Measurements from ENCODE around the gene FIZ1. TPM values are rescaled to one million over a fixed set of nuclear protein-coding genes. Genes with fewer than 3 reads are reported as not detected.

The FIZ1 gene
- total RNA-seq, 1 experiment from 2014 or later: 21.5 TPM

- Mint-ChIP-seq H3K4me1 (peaks cover 9 to 14% of the 10 kb centered on the region in 2 experiments), H3K4me3 (no peak overlapping the region), H3K36me3 (ENCODE audit: insufficient read depth in 1 of 3, low read depth in 3 of 3) (peaks cover 19 to 37% (median 34%) of the 10 kb centered on the region in 3 experiments), H3K27ac (no peak overlapping the region), H3K9me3 (no peaks in the 10 kb centered on the region; a peak in 1 of 5 replicates), H3K27me3 (ENCODE audit: low read depth) (peaks cover 2% of the 10 kb centered on the region)
- H3K9ac ChIP-seq (ENCODE audit: extremely low read depth, insufficient read length, low read length): no peak overlapping the region
- WGBS (ENCODE audit: extremely low coverage, insufficient read length, low lambda C conversion rate): no CpG with 5 or more reads among the region's 55 CpGs
- H3K27ac ChIP-seq (ENCODE audit: insufficient read length, low read depth, low read length): no peak overlapping the region
- H3K23ac ChIP-seq (ENCODE audit: insufficient read length, low read depth, low read length): no peak overlapping the region
- H3T11ph ChIP-seq (ENCODE audit: low read length): no peak overlapping the region
- H2AK5ac ChIP-seq (ENCODE audit: insufficient read length, low read length): no peak overlapping the region
- no peak for DNase-seq
- no peak overlapping the region for H4K91ac ChIP-seq (ENCODE audit: insufficient read length, low read depth, low read length)
- no peak overlapping the region for H2BK20ac ChIP-seq (ENCODE audit: low read depth, low read length, poor library complexity, severe bottlenecking)
- no peaks in the 10 kb centered on the region for H3K79me2 ChIP-seq (ENCODE audit: insufficient read depth, low read length)
- no peak overlapping the region for H3K18ac ChIP-seq (ENCODE audit: insufficient read length, low read depth, low read length)
- H3K23me2 ChIP-seq (ENCODE audit: insufficient read length, low read depth, low read length, poor library complexity, severe bottlenecking): no peaks in the 10 kb centered on the region
- H3K56ac ChIP-seq (ENCODE audit: insufficient read length, low read depth, low read length): no peak overlapping the region
- H4K8ac ChIP-seq (replicated peaks; ENCODE audit: insufficient read length, low read depth, low read length): no peak overlapping the region
- H2BK120ac ChIP-seq (ENCODE audit: low read depth, low read length, poor library complexity, severe bottlenecking): no peak overlapping the region
- H2AFZ ChIP-seq (ENCODE audit: low read length): no peak overlapping the region
- H3K9me3 ChIP-seq (ENCODE audit: control insufficient read depth, low read depth, low read length): no peaks in the 10 kb centered on the region
- H3K4ac ChIP-seq (ENCODE audit: low read depth, low read length): no peak overlapping the region
- H3K27me3 ChIP-seq (ENCODE audit: insufficient read depth, low read length): no peaks in the 10 kb centered on the region
- H2BK12ac ChIP-seq (ENCODE audit: insufficient read length, low read depth, low read length): no peak overlapping the region
- H4K5ac ChIP-seq (ENCODE audit: insufficient read length, low read depth, low read length): no peak overlapping the region
- no peak overlapping the region for H3K4me2 ChIP-seq (ENCODE audit: insufficient read depth, insufficient read length, low read length)
- H3K4me1 ChIP-seq (ENCODE audit: insufficient read depth, low read length): no peaks in the 10 kb centered on the region
- no peaks in the 10 kb centered on the region for H4K20me1 ChIP-seq (ENCODE audit: control insufficient read depth, insufficient read depth, insufficient read length)
- no peak overlapping the region for H2BK15ac ChIP-seq (ENCODE audit: low read depth, low read length)
- TF ChIP-seq, protein P1, sequence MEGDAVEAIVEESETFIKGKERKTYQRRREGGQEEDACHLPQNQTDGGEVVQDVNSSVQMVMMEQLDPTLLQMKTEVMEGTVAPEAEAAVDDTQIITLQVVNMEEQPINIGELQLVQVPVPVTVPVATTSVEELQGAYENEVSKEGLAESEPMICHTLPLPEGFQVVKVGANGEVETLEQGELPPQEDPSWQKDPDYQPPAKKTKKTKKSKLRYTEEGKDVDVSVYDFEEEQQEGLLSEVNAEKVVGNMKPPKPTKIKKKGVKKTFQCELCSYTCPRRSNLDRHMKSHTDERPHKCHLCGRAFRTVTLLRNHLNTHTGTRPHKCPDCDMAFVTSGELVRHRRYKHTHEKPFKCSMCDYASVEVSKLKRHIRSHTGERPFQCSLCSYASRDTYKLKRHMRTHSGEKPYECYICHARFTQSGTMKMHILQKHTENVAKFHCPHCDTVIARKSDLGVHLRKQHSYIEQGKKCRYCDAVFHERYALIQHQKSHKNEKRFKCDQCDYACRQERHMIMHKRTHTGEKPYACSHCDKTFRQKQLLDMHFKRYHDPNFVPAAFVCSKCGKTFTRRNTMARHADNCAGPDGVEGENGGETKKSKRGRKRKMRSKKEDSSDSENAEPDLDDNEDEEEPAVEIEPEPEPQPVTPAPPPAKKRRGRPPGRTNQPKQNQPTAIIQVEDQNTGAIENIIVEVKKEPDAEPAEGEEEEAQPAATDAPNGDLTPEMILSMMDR (conservative IDR thresholded peaks at IDR 0.05): no peak
- no peak overlapping the region for H2BK5ac ChIP-seq (ENCODE audit: insufficient read length, low read length)
- no peaks in the 10 kb centered on the region for H3K79me1 ChIP-seq (ENCODE audit: insufficient read depth, low read depth, low read length, poor library complexity, severe bottlenecking)
- H3K14ac ChIP-seq (ENCODE audit: insufficient read depth, low read length): no peak overlapping the region
Observed at GRCh38 chr19:55621673-55622231, 22.4 kb upstream of the FIZ1 start.
